Measurements from ENCODE around the gene METTL24.
"Not testable (repeated sequence)": the region's sequence is repeated elsewhere in the genome, so short reads cannot be mapped to it uniquely, and the experiment has no call there.

The METTL24 gene

GRCh38 chr6:110351986-110352385 lies 6.2 kb downstream of the METTL24 start:
- TF ChIP-seq CTCF (IDR thresholded peaks at IDR 0.05; ENCODE audit: insufficient read depth, low read length): no peak
- TF ChIP-seq GABPA (IDR thresholded peaks at IDR 0.05; ENCODE audit: low read depth): no peak
- no peak for TF ChIP-seq REST (IDR thresholded peaks at IDR 0.05; ENCODE audit: insufficient replicate concordance, low read depth)
- TF ChIP-seq SPI1 (IDR thresholded peaks at IDR 0.05; ENCODE audit: borderline replicate concordance, low read depth): no peak
- TF ChIP-seq POLR2AphosphoS5 (IDR thresholded peaks at IDR 0.05; ENCODE audit: low read depth): no peak
- DNase-seq (ENCODE audit: low read depth in 1 of 2, low spot score in 1 of 2): no peak
- H3K4me3 ChIP-seq (replicated peaks; ENCODE audit: insufficient read depth, low read length): no peak overlapping the region
- peaks cover 4% of the 10 kb centered on the region for H3K27me3 ChIP-seq (ENCODE audit: insufficient read depth, poor library complexity, severe bottlenecking)
- H3K27ac ChIP-seq (replicated peaks): no peak overlapping the region

- no peak overlapping the region for H3K4me3 ChIP-seq (replicated peaks; ENCODE audit: insufficient read depth, low read length)
- peaks cover under 1% of the 10 kb centered on the region for H3K27me3 ChIP-seq (ENCODE audit: insufficient read depth, poor library complexity, severe bottlenecking)
- DNase-seq (ENCODE audit: low read depth in 1 of 2, low spot score in 1 of 2): no peak
- TF ChIP-seq REST (IDR thresholded peaks at IDR 0.05; ENCODE audit: insufficient replicate concordance, low read depth) (no peak), CTCF (IDR thresholded peaks at IDR 0.05; ENCODE audit: insufficient read depth, low read length) (no peak), GABPA (IDR thresholded peaks at IDR 0.05; ENCODE audit: low read depth) (no peak), SPI1 (IDR thresholded peaks at IDR 0.05; ENCODE audit: borderline replicate concordance, low read depth) (no peak), POLR2AphosphoS5 (IDR thresholded peaks at IDR 0.05; ENCODE audit: low read depth) (no peak)
- no peak overlapping the region for H3K27ac ChIP-seq (replicated peaks)
Observed at GRCh38 chr6:110351546-110351945, 6.6 kb downstream of the METTL24 start.

GRCh38 chr6:110350593-110350992 lies 7.6 kb downstream of the METTL24 start:
- DNase-seq (ENCODE audit: low read depth in 1 of 2, low spot score in 1 of 2); H3K4me3 ChIP-seq (replicated peaks; ENCODE audit: insufficient read depth, low read length); H3K27me3 ChIP-seq (ENCODE audit: insufficient read depth, poor library complexity, severe bottlenecking): not testable (repeated sequence)

GRCh38 chr6:110348961-110349690 lies 9.0 kb downstream of the METTL24 start:
- H3K27me3 ChIP-seq (ENCODE audit: insufficient read depth, poor library complexity, severe bottlenecking): no peaks in the 10 kb centered on the region
- no peak overlapping the region for H3K27ac ChIP-seq (replicated peaks)
- no peak for TF ChIP-seq GABPA (IDR thresholded peaks at IDR 0.05; ENCODE audit: low read depth)
- TF ChIP-seq REST (IDR thresholded peaks at IDR 0.05; ENCODE audit: insufficient replicate concordance, low read depth): no peak
- TF ChIP-seq SPI1 (IDR thresholded peaks at IDR 0.05; ENCODE audit: borderline replicate concordance, low read depth): no peak
- TF ChIP-seq POLR2AphosphoS5 (IDR thresholded peaks at IDR 0.05; ENCODE audit: low read depth): no peak
- TF ChIP-seq CTCF (IDR thresholded peaks at IDR 0.05; ENCODE audit: insufficient read depth, low read length): no peak
- DNase-seq (ENCODE audit: low read depth in 1 of 2, low spot score in 1 of 2): no peak
- H3K4me3 ChIP-seq (replicated peaks; ENCODE audit: insufficient read depth, low read length): no peak overlapping the region

More at GRCh38 chr6:110350593-110350992, 7.6 kb downstream of the METTL24 start:
- H3K27ac ChIP-seq (replicated peaks): not testable (repeated sequence)
